Hepatocyte (in vitro differentiated cells): Measurements from ENCODE around the gene ANKLE2. TPM values are rescaled to one million over a fixed set of nuclear protein-coding genes. Genes with fewer than 3 reads are reported as not detected.

Experiments
- DNase-seq: peaks from one replicate; pipeline ENCODE4 v3.0.0-alpha.2; 2016; ENCODE audit warnings: low spot score
- H2AFZ ChIP-seq: fragments of 200-600 bp; sonication (generic); 2 replicates; pipeline ENCODE4 v1.6.0; 2016; ENCODE audit warnings: antibody characterized with exemption, mild to moderate bottlenecking
- H3K27ac ChIP-seq: fragments of 200-600 bp; sonication (generic); 2 replicates; pipeline ENCODE4 v1.5.1; 2016; ENCODE audit warnings: mild to moderate bottlenecking
- H3K27me3 ChIP-seq: fragments of 200-600 bp; sonication (generic); 2 replicates; pipeline ENCODE4 v1.6.1; 2016
- H3K36me3 ChIP-seq: fragments of 200-600 bp; sonication (generic); replicated peaks from 2 replicates; pipeline ENCODE4 v1.5.1; 2016; ENCODE audit warnings: low read depth; ENCODE audit not compliant: insufficient read depth
- H3K4me1 ChIP-seq: fragments of 200-600 bp; sonication (generic); 2 replicates; pipeline ENCODE4 v1.5.1; 2016; ENCODE audit warnings: mild to moderate bottlenecking, moderate library complexity; ENCODE audit not compliant: insufficient read depth
- H3K4me2 ChIP-seq: fragments of 200-600 bp; sonication (generic); 2 replicates; pipeline ENCODE4 v1.6.0; 2016
- H3K4me3 ChIP-seq: fragments of 200-600 bp; sonication (generic); 2 replicates; pipeline ENCODE4 v1.5.1; 2016; ENCODE audit warnings: mild to moderate bottlenecking
- H3K79me2 ChIP-seq: fragments of 200-600 bp; sonication (generic); 2 replicates; pipeline ENCODE4 v1.6.0; 2017; ENCODE audit warnings: mild to moderate bottlenecking
- H3K9me2 ChIP-seq: fragments of 200-600 bp; sonication (generic); replicated peaks from 2 replicates; pipeline ENCODE4 v1.6.0; 2017; ENCODE audit warnings: mild to moderate bottlenecking; ENCODE audit not compliant: insufficient read depth
- H3K9me3 ChIP-seq: fragments of 200-600 bp; sonication (generic); 2 replicates; pipeline ENCODE4 v1.5.1; 2016; ENCODE audit warnings: low read depth, mild to moderate bottlenecking
- H4K20me1 ChIP-seq: fragments of 200-600 bp; sonication (generic); 2 replicates; pipeline ENCODE4 v1.6.0; 2016; ENCODE audit warnings: mild to moderate bottlenecking; ENCODE audit not compliant: insufficient read depth, poor library complexity, severe bottlenecking
- CTCF ChIP-seq: fragments of 200-600 bp; sonication (generic); IDR thresholded peaks from 2 replicates; pipeline ENCODE4 v1.5.1; 2016; ENCODE audit warnings: antibody characterized with exemption, mild to moderate bottlenecking; ENCODE audit not compliant: poor library complexity
- EZH2 ChIP-seq: fragments of 200-600 bp; sonication (generic); IDR thresholded peaks from 2 replicates; pipeline ENCODE4 v1.6.1; 2016; ENCODE audit warnings: antibody characterized with exemption, mild to moderate bottlenecking, borderline replicate concordance
- EZH2phosphoT487 ChIP-seq: fragments of 200-600 bp; sonication (generic); IDR thresholded peaks from one replicate; pipeline ENCODE4 v1.6.1; 2018; ENCODE audit warnings: antibody characterized with exemption, mild to moderate bottlenecking, low read depth, moderate library complexity; ENCODE audit not compliant: unreplicated experiment, severe bottlenecking
- WGBS: methylation state at CpG from one replicate; pipeline ENCODE4 v1.1.6; 2016; ENCODE audit warnings: low lambda C conversion rate; ENCODE audit errors: missing lambda C conversion rate; 5-methylcytosine and 5-hydroxymethylcytosine counted together
- polyA plus RNA-seq: library from polyadenylated mRNA; unstranded; fragments of >200 nt; fragmentation: Nextera tagmentation; extraction: Ambion mirVana; gene quantifications from 2 replicates; pipeline ENCODE4 v1.2.1, GENCODE V29; 2016
- total RNA-seq: library from RNA; depleted of rRNA; stranded (reverse); fragments of >200 nt; gene quantifications from 2 replicates; pipeline ENCODE4 v1.2.3, GENCODE V29; 2014

The ANKLE2 gene
- total and polyA plus RNA-seq, 2 experiments from 2014 or later = 45.3 to 70.3 TPM

GRCh38 chr12:132707241-132707640 lies 54.4 kb downstream of the ANKLE2 start:
- Histone ChIP-seq H3K9me2 (no peaks in the 10 kb centered on the region), H3K4me1 (no peaks in the 10 kb centered on the region)
- WGBS = 95% methylated on average over 6 of the region's 6 CpGs

GRCh38 chr12:132703641-132704040 lies 58.0 kb downstream of the ANKLE2 start:
- no peaks in the 10 kb centered on the region for H3K4me1 ChIP-seq
- no peaks in the 10 kb centered on the region for H3K9me2 ChIP-seq
- H3K27ac ChIP-seq = no peak overlapping the region
- H3K4me2 ChIP-seq = no peak overlapping the region
- no peak overlapping the region for H3K4me3 ChIP-seq
- H3K79me2 ChIP-seq = no peaks in the 10 kb centered on the region
- no peaks in the 10 kb centered on the region for H4K20me1 ChIP-seq
- no peak for DNase-seq
- H3K36me3 ChIP-seq = no peaks in the 10 kb centered on the region
- WGBS = 96% methylated on average over 9 of the region's 9 CpGs
- H3K9me3 ChIP-seq = no peaks in the 10 kb centered on the region
- no peaks in the 10 kb centered on the region for H3K27me3 ChIP-seq
- no peak overlapping the region for H2AFZ ChIP-seq
- no peak for TF ChIP-seq EZH2
- TF ChIP-seq EZH2phosphoT487 = no peak
- no peak for TF ChIP-seq CTCF

More at GRCh38 chr12:132707241-132707640, 54.4 kb downstream of the ANKLE2 start:
- no peak for DNase-seq
- no peak for TF ChIP-seq CTCF
- no peak for TF ChIP-seq EZH2
- TF ChIP-seq EZH2phosphoT487 = no peak
- H3K27ac ChIP-seq = no peak overlapping the region
- no peak overlapping the region for H3K4me2 ChIP-seq
- no peaks in the 10 kb centered on the region for H4K20me1 ChIP-seq
- H3K36me3 ChIP-seq = no peaks in the 10 kb centered on the region
- no peaks in the 10 kb centered on the region for H3K27me3 ChIP-seq
- peaks cover 18% of the 10 kb centered on the region for H3K79me2 ChIP-seq
- H3K4me3 ChIP-seq = no peak overlapping the region
- no peak overlapping the region for H2AFZ ChIP-seq
- no peaks in the 10 kb centered on the region for H3K9me3 ChIP-seq

DNA sequence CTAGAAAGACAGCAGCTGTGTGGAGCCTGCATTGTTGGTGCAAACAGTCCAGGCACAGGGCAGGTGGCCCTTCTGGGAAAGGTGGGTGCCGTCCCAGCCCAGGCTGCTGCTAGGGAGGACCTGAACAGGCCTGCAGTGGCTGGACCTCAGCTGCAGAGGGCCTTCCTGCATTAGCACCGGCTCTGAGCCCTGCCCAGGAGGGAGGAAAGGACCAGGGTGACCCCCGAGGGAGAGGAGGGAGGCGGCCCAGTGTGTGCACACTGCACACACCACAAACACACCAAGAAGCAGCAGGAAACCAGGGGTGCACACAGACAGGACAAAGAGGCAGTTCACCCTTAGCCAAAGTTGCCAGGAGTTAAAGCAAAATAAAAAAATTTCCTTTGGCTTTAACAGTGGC lies 59.0 kb downstream of the ANKLE2 start:
- H3K4me3 ChIP-seq = no peak overlapping the region
- no peak overlapping the region for H3K4me2 ChIP-seq
- TF ChIP-seq EZH2 (no peak), CTCF (no peak), EZH2phosphoT487 (no peak)
- no peaks in the 10 kb centered on the region for H3K9me3 ChIP-seq
- no peaks in the 10 kb centered on the region for H3K27me3 ChIP-seq
- H3K27ac ChIP-seq = no peak overlapping the region
- no peaks in the 10 kb centered on the region for H4K20me1 ChIP-seq
- no peak for DNase-seq
- no peaks in the 10 kb centered on the region for H3K9me2 ChIP-seq
- WGBS = 88% methylated on average over 4 of the region's 4 CpGs
- no peak overlapping the region for H2AFZ ChIP-seq
- no peaks in the 10 kb centered on the region for H3K79me2 ChIP-seq
- H3K4me1 ChIP-seq = no peaks in the 10 kb centered on the region
- no peaks in the 10 kb centered on the region for H3K36me3 ChIP-seq
